Activated T-cell treated with anti-CD3 and anti-CD28 coated beads, Interleukin-2, amount 50 U/mL, for 48 hours (primary cell): ENCODE data around the gene ZBED2.
"Not testable (repeated sequence)": the region's sequence is repeated elsewhere in the genome, so short reads cannot be mapped to it uniquely, and the experiment has no call there.

ENCODE experiments used
- DNase-seq, 2 experiments: peaks; one replicate each; pipeline ENCODE4 v3.0.0-alpha.2; 2020

ZBED2 gene

DNA sequence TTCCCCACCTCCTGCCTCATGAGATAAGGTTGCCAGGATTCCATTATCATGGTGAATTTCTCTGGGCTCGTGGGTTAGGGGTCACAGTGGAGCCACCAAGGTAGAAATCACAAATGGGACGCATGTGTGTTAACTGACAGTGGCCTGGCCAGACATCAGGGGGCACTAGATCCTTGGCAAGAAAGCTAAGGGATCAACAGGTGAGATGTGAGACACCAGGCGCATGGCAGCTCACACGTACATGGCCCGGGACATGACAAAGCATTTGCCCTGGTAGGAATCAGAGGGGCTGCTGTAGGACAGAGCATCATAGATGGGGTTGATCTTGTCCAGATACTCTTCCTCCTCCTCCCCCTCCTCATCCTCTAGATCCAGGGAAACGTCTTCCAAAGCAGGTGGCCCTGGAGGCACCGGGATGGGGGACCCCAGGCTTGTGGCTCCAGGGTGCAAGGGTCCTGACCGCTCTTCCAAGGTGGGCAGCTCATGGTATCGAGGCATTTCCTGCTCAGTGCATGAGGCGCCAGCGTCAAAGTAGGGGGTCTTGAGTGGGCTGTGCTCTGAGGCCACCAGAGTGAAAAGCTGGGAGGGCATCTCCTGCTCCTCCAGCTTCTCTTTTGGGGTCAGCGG is 24.6 kb downstream of the ZBED2 start:
- DNase-seq = no peak

DNA sequence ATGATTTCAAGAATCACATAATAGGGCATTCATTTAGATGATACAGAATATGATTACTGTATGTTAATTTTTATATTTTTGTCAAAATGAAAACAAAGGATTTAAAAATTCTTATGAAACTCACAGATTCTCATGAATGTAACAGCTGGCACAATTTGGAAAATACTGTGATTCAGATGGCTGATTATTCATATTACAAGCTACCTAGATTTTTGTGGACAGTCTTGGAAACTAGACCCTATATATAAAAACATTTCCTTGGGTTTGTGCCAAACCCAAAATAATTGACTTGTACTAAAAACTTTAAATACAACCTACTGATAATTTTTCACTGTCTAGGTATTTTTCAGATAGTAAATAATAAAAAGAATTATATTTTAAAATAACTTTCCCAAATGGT is 26.2 kb downstream of the ZBED2 start:
- DNase-seq = no peak

GRCh38 chr3:111568355-111568754 is 26.8 kb downstream of the ZBED2 start:
- DNase-seq = no peak

DNA sequence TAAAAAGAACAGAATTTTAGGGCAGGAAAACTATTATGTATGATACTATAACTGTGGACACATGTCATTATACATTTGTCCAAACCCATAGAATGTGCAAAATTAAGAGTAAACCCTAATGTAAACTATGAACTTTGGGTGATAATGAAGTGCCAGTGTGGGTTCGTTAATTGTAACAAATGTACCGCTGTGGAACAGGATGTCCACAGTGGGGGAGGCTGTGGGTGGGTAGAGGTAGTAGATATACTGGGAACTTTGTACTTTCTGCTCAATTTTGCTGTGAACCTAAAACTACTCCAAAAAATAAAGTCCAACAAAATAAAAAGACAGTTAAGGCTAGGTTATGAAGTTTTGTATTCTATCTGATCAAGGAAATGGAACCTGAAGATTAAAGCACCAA is 28.3 kb downstream of the ZBED2 start:
- no peak for DNase-seq

DNA sequence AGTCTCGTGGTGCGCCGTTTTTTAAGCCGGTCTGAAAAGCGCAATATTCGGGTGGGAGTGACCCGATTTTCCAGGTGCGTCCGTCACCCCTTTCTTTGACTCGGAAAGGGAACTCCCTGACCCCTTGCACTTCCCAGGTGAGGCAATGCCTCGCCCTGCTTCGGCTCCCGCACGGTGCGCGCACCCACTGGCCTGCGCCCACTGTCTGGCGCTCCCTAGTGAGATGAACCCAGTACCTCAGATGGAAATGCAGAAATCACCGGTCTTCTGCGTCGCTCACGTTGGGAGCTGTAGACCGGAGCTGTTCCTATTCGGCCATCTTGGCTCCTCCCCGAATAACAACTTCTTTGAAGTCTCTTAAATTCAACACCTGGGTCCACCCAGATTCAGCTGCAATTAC is 33.2 kb downstream of the ZBED2 start:
- not testable (repeated sequence) for DNase-seq

- no peak for DNase-seq
Measured at GRCh38 chr3:111548756-111549155, 46.4 kb downstream of the ZBED2 start.

DNA sequence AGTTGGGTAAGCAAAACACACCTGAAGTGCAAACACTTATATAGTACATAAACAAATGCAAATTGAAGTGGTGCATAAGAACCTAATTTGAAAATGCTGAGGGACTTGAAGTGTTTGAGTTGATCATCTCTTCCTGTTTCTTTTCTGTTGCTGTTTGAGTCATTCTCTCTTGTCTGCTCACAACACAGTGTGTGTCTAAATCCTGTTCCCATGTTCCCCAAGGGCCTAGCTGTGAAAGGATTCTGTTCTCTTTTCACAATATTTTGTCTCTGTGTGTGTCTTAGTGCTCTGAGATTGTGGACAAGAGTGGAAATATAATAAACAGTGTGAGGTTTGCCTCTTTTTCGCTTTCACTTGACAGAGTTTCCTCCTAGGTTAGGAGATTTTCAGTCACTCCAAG is 47.1 kb downstream of the ZBED2 start:
- DNase-seq = no peak

- peak in 1 of 2 experiments; percentile 58 for DNase-seq
Measured at GRCh38 chr3:111547631-111548030, 47.5 kb downstream of the ZBED2 start.

GRCh38 chr3:111545349-111545748 is 49.8 kb downstream of the ZBED2 start:
- DNase-seq = no peak
